Ascending aorta (tissue), 2 donors: ENCODE results near the gene CPA5. TPM values are rescaled to one million over a fixed set of nuclear protein-coding genes. Genes with fewer than 3 reads are reported as not detected.

Experiments
- DNase-seq, 2 donors: peaks; one replicate each; pipeline ENCODE4 v3.0.0-alpha.2; 2019; ENCODE audit warnings: low spot score in 2 of 2
- H3K27ac ChIP-seq, 2 donors: fragments of 200-600 bp; sonication (generic); one replicate each; pipeline ENCODE4 v1.5.1; 2016 to 2017; ENCODE audit warnings: mild to moderate bottlenecking in 1 of 2
- H3K27me3 ChIP-seq: fragments of 200-600 bp; sonication (generic); one replicate; pipeline ENCODE4 v1.5.1; 2017
- H3K36me3 ChIP-seq, 2 donors: fragments of 200-600 bp; sonication (generic); one replicate each; pipeline ENCODE4 v1.5.1; 2016
- H3K4me1 ChIP-seq, 2 donors: fragments of 200-600 bp; sonication (generic); one replicate each; pipeline ENCODE4 v1.5.1; 2016 to 2017; ENCODE audit warnings: mild to moderate bottlenecking in 1 of 2
- H3K4me3 ChIP-seq, 2 donors: fragments of 200-600 bp; sonication (generic); one replicate each; pipeline ENCODE4 v1.5.1; 2016 to 2017; ENCODE audit warnings: mild to moderate bottlenecking in 1 of 2
- H3K9me3 ChIP-seq, 2 donors: fragments of 200-600 bp; sonication (generic); one replicate each; pipeline ENCODE4 v1.5.1; 2016
- intact Hi-C: fragments of 100-400 bp; cut with DNase I; formaldehyde crosslinking; loops from one replicate; pipeline ENCODE4 v1.15.1; 2023
- total RNA-seq: library from RNA; depleted of rRNA; stranded (reverse); fragments of >200 nt; gene quantifications from one replicate; pipeline ENCODE4 v1.1.0, GENCODE V29; 2016
- TF ChIP-seq, protein P1 (sequence below), 3 experiments: fragments of 200-600 bp in 2 of 3; fragments of 450-650 bp in 1 of 3; sonication (generic) in 2 of 3; IDR thresholded peaks; one replicate each; pipeline ENCODE4 v1.5.1; 2016 to 2019; ENCODE audit warnings: antibody characterized with exemption in 3 of 3, mild to moderate bottlenecking in 1 of 3, moderate library complexity in 1 of 3

The CPA5 gene
- total RNA-seq, 1 donor from 2014 or later = not detected

DNA sequence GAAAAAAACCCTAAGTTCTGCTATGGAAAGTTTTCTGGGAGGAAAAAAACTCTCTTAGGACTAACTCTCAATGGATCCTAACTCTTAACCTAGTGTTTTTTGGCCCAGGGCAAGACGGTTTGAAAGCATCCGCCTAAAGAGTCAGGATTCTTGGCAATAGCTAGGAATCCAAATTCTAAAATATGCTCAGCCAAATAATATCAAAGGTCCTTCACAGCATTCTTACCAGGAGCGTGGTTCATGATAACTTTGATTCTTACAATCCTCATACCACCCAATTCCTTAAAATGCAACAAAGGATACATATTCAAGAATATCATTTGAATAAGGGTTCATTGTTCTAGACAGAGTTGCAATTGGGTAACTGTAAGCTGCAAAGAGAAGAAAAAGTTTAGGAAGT, 57.0 kb downstream of the CPA5 start:
- no peaks in the 10 kb centered on the region for H3K36me3 ChIP-seq
- H3K4me1 ChIP-seq = peaks cover 0 to 3% of the 10 kb centered on the region in 2 donors
- H3K27me3 ChIP-seq = no peaks in the 10 kb centered on the region
- no peak overlapping the region for H3K27ac ChIP-seq
- no peak for DNase-seq
- intact Hi-C loops = no loop called here
- TF ChIP-seq, protein P1, sequence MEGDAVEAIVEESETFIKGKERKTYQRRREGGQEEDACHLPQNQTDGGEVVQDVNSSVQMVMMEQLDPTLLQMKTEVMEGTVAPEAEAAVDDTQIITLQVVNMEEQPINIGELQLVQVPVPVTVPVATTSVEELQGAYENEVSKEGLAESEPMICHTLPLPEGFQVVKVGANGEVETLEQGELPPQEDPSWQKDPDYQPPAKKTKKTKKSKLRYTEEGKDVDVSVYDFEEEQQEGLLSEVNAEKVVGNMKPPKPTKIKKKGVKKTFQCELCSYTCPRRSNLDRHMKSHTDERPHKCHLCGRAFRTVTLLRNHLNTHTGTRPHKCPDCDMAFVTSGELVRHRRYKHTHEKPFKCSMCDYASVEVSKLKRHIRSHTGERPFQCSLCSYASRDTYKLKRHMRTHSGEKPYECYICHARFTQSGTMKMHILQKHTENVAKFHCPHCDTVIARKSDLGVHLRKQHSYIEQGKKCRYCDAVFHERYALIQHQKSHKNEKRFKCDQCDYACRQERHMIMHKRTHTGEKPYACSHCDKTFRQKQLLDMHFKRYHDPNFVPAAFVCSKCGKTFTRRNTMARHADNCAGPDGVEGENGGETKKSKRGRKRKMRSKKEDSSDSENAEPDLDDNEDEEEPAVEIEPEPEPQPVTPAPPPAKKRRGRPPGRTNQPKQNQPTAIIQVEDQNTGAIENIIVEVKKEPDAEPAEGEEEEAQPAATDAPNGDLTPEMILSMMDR (IDR thresholded peaks at IDR 0.05) = no peak
- H3K4me3 ChIP-seq = no peak overlapping the region
- H3K9me3 ChIP-seq = no peaks in the 10 kb centered on the region

DNA sequence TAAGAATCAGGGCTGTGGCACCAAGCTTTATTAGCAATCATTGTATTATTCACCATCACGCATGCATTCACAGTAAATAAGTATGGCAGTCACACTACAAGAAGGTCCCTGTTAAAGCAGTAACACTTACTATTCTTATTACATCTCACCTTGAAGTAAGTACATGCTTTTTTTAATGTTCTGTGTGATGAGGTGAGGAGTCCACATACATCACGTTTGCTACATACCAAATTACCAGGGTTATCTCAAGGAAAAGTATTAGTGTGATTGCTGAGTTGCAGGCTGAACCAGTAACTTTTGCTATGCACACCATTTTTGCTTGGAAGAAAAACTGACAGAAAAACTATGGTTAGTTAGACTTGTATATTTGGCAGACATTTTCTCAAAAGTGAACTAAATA, 60.4 kb downstream of the CPA5 start:
- TF ChIP-seq, protein P1 (IDR thresholded peaks at IDR 0.05) = no peak
- Histone ChIP-seq H3K4me1 (no peaks in the 10 kb centered on the region), H3K4me3 (no peak overlapping the region), H3K36me3 (no peaks in the 10 kb centered on the region), H3K27me3 (no peaks in the 10 kb centered on the region), H3K9me3 (no peaks in the 10 kb centered on the region), H3K27ac (no peak overlapping the region)
- no peak for DNase-seq
- intact Hi-C loops = no loop called here

DNA sequence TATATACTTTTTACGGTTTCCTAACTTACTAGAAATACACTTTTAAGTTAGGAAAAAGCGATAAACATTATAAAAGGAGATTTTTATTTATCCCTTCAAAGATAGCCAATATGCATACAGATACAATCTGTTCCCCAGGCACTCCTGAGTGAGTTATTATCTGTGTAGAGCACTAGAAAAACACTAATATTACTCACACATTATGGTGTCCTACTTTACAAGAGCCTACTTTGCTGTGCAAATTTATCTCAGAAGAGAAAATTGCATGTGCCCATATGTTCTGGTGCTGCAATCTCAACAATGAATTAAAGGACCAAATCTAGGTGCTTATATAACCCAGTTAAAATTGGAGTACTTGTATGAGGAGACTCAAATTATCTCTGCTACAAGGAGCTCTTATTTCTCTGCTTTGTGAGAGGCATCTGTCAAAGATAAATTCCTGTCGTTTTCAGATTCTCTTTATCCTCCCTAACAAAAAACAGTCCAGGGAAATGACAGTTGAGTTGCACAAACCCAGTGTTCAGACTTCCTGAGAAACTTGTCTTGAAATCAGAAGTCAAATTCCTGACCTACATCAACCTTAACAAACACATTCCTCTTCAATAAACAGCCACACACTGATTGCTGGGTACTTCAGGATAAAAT, 64.6 kb downstream of the CPA5 start:
- Histone ChIP-seq H3K27ac (no peak overlapping the region), H3K4me1 (no peaks in the 10 kb centered on the region), H3K27me3 (no peaks in the 10 kb centered on the region), H3K4me3 (no peak overlapping the region), H3K9me3 (no peaks in the 10 kb centered on the region), H3K36me3 (no peaks in the 10 kb centered on the region)
- no peak for DNase-seq
- intact Hi-C loops = no loop called here
- TF ChIP-seq, protein P1 (IDR thresholded peaks at IDR 0.05) = no peak

DNA sequence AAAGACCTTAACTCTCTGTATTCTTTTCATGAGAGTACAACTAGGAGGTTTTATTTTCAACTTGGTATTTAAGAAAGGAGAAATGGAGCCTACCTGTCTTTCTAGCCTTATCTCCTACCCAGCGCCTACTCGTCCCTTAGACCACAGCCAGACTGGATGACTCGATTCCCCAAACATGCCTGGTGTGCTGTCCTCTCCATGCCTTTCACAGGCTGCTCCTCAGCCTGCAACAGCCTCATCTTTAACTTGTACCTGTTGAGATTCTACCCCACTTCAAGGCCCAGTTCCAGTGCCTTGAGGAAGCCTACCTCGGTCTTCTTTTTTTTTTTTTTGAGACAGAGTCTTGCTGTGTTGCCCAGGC, 65.1 kb downstream of the CPA5 start:
- H3K36me3 ChIP-seq = no peaks in the 10 kb centered on the region

DNA sequence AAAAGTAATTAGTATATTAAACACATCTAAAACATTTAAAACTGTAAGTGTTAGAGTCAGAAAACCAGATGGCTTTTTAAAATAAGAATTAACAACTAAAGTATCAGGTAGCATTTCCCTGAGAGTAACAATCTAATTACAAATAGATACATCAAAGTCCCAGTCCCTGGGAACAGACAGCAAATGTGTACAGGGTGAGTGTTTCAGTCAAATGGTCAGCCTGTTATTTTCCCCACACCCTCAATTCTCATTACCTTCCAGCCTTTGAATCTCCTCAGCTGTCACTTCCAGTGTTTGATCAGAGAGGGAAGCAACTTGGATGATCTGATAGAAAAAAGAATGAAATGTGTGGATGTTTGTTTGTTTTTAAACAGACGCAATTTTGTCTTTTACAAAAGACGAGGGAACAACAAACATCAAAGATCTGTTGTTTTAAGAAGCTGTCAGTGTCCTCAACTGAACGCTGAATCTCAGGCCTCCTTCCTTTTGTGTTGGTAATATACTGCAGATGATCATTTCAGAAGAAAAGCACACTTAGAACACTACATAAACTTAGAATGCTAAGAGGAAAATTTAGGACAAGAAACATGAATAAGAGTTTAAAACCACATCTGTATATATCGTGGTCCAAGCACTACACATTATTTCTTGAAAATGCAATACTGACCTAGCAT, 66.4 kb downstream of the CPA5 start:
- no peaks in the 10 kb centered on the region for H3K4me1 ChIP-seq
- H3K9me3 ChIP-seq = no peaks in the 10 kb centered on the region
- H3K27me3 ChIP-seq = no peaks in the 10 kb centered on the region
- H3K36me3 ChIP-seq = no peaks in the 10 kb centered on the region
- H3K27ac ChIP-seq = no peak overlapping the region
- DNase-seq = no peak
- intact Hi-C loops = no loop called here
- TF ChIP-seq, protein P1 (IDR thresholded peaks at IDR 0.05) = no peak
- no peak overlapping the region for H3K4me3 ChIP-seq

More for the DNA sequence above, 65.1 kb downstream of the CPA5 start:
- Histone ChIP-seq H3K4me1 (no peaks in the 10 kb centered on the region), H3K27ac (no peak overlapping the region), H3K27me3 (no peaks in the 10 kb centered on the region), H3K4me3 (no peak overlapping the region), H3K9me3 (no peaks in the 10 kb centered on the region)
- intact Hi-C loops = no loop called here
- TF ChIP-seq, protein P1 (IDR thresholded peaks at IDR 0.05) = no peak
- DNase-seq = no peak
